Motor neuron (in vitro differentiated cells): Measurements from ENCODE around the gene UCN2. TPM values are rescaled to one million over a fixed set of nuclear protein-coding genes. Genes with fewer than 3 reads are reported as not detected.
A peak's percentile ranks its signal among the peaks of the same experiment; 100 is the strongest.

ENCODE experiments used
- ATAC-seq, 8 experiments: fragments of 200-7000 bp; cut with Tn5 transposase; replicated peaks in 6 of 8; 2 replicates each; pipeline ENCODE4 v1.8.0; 2021; ENCODE audit warnings: mild to moderate bottlenecking in 8 of 8, moderate library complexity in 8 of 8
- H3K27ac ChIP-seq, 2 donors: fragments of 250-450 bp; sonication (Bioruptor Pico); 2 replicates each; pipeline ENCODE4 v1.9.0; 2021; ENCODE audit warnings: antibody characterized with exemption in 2 of 2, mild to moderate bottlenecking in 2 of 2, moderate library complexity in 1 of 2
- H3K4me1 ChIP-seq, 2 donors: fragments of 250-450 bp; sonication (Bioruptor Pico); replicated peaks in 1 of 2; 2 replicates each; pipeline ENCODE4 v1.6.1; 2021; ENCODE audit warnings: antibody characterized with exemption in 2 of 2, mild to moderate bottlenecking in 2 of 2, moderate library complexity in 1 of 2
- H3K4me3 ChIP-seq, 5 donors: fragments of 250-450 bp; sonication (Bioruptor Pico); 2 replicates each; pipeline ENCODE4 v1.9.0; 2021; ENCODE audit warnings: antibody characterized with exemption in 5 of 5, mild to moderate bottlenecking in 5 of 5, moderate library complexity in 4 of 5
- WGBS, 10 experiments: fragments of 450-650 bp; shearing (Covaris generic); methylation state at CpG; one replicate each; pipeline ENCODE4 v1.0.0; 2022; 5-methylcytosine and 5-hydroxymethylcytosine counted together
- in situ Hi-C, 9 experiments: fragments of 400-800 bp; cut with MboI; loops; one replicate each; pipeline ENCODE4 v1.15.0; 2021; ENCODE audit warnings: low sequenced_read_pairs in 9 of 9, low pct_unique_long_range_greater_than_20kb in 2 of 9; ENCODE audit not compliant: unreplicated experiment in 9 of 9
- total RNA-seq, 8 experiments: library from RNA; unstranded; fragments of 300-600 nt; gene quantifications; 2 replicates each; pipeline versions ENCODE4 v1.2.3 to v1.2.4, GENCODE V29; 2022

Gene UCN2
- total RNA-seq, 8 experiments from 2014 or later = 0.11 to 0.66 (median 0.41) TPM

DNA sequence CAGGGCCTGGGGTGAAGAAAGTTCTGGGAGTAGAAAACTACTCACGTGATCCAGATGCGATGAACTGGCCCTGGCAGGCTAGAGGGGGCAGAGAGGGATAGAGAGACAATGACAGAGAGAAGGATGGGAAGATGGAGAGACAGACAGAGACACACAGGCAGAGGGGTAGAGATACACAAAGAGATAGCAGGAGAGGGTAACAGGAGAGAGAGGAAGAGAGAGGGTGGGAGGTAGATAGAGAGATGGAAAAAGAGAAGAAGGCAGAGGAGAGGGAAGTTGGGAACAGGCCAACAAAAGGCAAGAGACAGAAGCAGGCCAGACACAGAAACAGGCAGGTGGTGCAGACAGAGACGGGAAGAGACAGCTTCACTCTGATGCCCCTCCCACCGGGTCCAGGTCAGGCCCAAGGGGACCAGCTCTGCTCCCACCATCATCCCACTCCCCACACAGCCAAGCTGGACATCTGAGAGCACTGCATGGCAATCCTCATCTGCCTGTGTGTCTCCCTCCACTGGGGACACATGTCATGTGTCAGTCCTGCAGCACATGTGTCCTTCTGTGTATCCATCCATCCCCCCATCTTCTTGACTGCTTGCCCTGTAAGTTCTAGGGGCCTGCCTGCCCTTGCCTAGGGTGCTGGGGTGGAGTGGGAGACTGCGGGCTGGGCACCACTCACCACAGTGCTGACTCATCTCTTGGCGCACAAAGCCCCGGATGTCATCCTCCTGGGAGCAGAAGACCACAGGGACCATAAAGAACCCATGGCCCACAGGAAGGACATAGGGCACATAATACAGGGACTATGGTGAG lies 2.2 kb upstream of the UCN2 start:
- Histone ChIP-seq H3K4me3 (no peak overlapping the region), H3K4me1 (peaks cover 20 to 21% of the 10 kb centered on the region in 2 donors), H3K27ac (no peak overlapping the region)
- in situ Hi-C loops = no loop called here
- peak in 3 of 8 experiments; percentile 9 to 55 (median 40) for ATAC-seq
- WGBS, 10 experiments = 14 to 77% (median 51%) methylated on average over 2 to 4 of the region's 7 CpGs; no CpG with 5 or more reads in 2 of the 10 experiments

- in situ Hi-C loops = no loop called here
- WGBS, 10 experiments = 71 to 96% methylated on average over 4 of the region's 11 CpGs; no CpG with 5 or more reads in 8 of the 10 experiments
- H3K4me1 ChIP-seq = peaks cover 26 to 28% of the 10 kb centered on the region in 2 donors
These were observed 1.6 kb upstream of the UCN2 start for GRCh38 chr3:48565186-48565585.

GRCh38 chr3:48564667-48565066 lies 1.1 kb upstream of the UCN2 start:
- peaks cover 31 to 32% of the 10 kb centered on the region in 2 donors for H3K4me1 ChIP-seq
- in situ Hi-C loops = no loop called here
- H3K27ac ChIP-seq = no peak overlapping the region
- ATAC-seq = no peak
- no peak overlapping the region for H3K4me3 ChIP-seq
- 80 to 100% methylated on average over 1 of the region's 11 CpGs; no CpG with 5 or more reads in 8 of the 10 experiments for WGBS, 10 experiments

More at GRCh38 chr3:48565186-48565585, 1.6 kb upstream of the UCN2 start:
- Histone ChIP-seq H3K4me3 (no peak overlapping the region), H3K27ac (no peak overlapping the region)
- ATAC-seq = no peak

DNA sequence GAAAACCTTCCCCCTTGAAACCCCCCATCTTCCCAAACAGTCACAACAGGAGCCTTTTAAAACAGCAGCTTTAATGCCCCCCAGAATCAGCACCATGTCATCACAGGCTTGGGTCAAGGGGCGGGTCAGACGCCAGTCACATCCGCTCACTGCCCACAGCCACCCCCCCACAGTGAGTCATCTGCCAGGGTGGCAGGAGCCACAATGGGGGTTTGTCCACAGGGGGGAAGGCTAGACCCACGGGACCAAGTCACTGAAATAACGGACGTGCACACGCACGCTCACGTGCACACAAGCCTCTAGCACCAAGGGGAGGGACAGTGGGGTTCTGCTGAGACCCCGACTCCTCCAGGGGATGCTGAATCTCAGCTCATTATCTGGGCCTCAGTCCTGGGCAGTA lies 441 bp upstream of the UCN2 start:
- peak in 1 of 8 experiments; percentile 5 for ATAC-seq

DNA sequence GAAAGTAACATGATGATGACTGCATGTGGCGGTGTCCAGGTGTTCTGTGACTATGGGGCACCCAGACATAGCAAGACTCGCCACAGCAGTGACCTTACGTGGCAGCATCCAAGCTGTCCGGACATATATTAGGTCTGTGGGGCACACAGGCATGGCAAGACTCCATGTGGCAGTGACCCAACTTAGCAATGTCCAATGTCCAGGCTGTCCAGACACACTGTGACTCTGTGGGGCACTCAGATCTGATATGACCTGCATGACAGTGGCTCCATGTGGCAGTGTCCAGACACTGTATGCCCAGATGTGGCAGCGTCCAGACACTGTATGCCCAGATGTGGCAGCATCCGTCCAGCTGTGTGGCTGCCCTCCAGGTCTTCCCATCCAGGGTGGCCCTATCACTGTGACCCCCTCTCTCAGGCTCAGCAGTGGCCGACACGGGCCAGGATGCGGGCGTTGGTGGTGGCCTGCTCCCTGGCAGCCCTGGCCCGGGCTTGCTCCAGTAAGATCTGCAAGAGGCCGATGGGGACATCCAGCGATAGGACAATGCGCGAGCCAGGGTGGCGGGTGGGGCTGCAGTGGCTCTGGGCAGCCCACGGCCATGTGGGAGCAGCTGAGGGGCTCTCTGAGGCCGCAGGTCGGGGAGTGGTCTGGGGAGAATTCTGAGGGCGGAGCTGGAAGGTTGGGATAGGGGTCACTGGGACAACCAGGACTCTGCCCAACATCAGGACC lies 1.1 kb downstream of the UCN2 start:
- Histone ChIP-seq H3K27ac (peak overlapping the region in 1 of 2 donors; percentile 28), H3K4me1 (peaks cover 42 to 51% of the 10 kb centered on the region in 2 donors), H3K4me3 (no peak overlapping the region)
- in situ Hi-C loops = no loop called here
- ATAC-seq = no peak
- 70 to 92% methylated on average over 2 of the region's 20 CpGs; no CpG with 5 or more reads in 8 of the 10 experiments for WGBS, 10 experiments

More for the DNA sequence above, 441 bp upstream of the UCN2 start:
- Histone ChIP-seq H3K27ac (peak overlapping the region in 1 of 2 donors; percentile 28), H3K4me3 (no peak overlapping the region), H3K4me1 (peaks cover 32 to 38% of the 10 kb centered on the region in 2 donors)
- in situ Hi-C loops = no loop called here
- WGBS, 10 experiments = 20 to 85% methylated on average over 1 to 5 of the region's 10 CpGs; no CpG with 5 or more reads in 8 of the 10 experiments

DNA sequence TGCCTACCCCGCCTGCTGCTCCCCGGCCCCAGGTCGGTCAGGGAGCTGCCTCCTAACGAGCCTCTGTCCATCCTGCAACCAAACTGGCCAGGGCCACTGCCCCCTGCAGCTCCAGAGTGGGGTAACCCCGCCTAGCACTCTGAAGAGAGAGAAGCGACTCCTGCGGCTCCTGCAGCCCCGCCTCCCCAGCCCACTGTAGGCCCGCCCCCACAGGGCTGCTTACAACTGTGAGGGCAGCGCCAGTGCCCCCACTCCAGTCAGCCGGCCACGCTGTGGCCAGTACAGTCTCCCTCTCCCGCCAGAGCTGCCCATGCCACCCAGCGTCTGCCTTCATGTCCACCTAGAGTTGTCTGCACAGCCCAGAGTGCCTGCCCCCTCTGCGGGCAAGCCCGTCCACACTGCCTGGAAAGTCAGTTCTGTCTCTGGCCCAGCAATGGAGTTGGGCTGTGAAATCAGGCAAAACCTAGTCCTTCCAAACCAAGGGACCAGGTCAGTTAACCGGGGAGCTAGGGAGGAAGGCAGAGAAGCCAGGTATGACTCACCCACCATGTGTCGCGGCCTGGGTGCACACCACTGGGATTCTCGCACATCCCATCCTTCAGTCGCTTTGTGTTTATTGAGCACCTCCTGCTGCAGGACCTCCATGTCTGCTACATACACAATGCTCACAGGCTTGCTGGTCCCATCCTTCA lies 2.4 kb downstream of the UCN2 start:
- in situ Hi-C loops = no loop called here
- Histone ChIP-seq H3K27ac (peak overlapping the region in 1 of 2 donors; percentile 53), H3K4me3 (peak overlapping the region in 1 of 5 donors; percentile 3), H3K4me1 (peaks cover 43 to 53% of the 10 kb centered on the region in 2 donors)
- ATAC-seq = peak; percentile 9 to 54 (median 42)
- 27 to 83% (median 73%) methylated on average over 2 to 8 of the region's 21 CpGs; no CpG with 5 or more reads in 6 of the 10 experiments for WGBS, 10 experiments

DNA sequence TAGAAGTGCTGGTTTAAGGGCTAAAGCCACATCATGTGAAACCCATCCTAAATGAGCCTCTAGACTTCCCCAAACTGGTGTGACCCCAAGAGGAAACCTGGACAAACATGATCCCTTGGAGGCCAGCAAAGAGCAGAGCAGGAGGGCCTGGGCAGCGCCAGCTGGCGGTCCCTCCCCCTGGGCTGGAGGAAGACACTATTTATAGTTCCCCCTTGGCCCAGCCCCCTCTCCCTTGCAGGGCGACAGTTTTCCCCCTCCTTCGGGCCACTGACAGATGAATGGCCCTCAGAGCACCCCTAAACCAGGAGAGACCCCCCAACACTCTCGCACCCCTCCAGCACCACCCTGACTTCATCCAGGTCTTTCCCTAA lies 2.9 kb downstream of the UCN2 start:
- peak in 4 of 8 experiments; percentile 9 to 36 (median 20) for ATAC-seq
- peak overlapping the region in 1 of 5 donors; percentile 3 for H3K4me3 ChIP-seq
- WGBS, 10 experiments = 20% methylated on average over 1 of the region's 5 CpGs; no CpG with 5 or more reads in 9 of the 10 experiments
- peak overlapping the region; percentile 16 to 66 for H3K27ac ChIP-seq
- H3K4me1 ChIP-seq = peaks cover 43 to 58% of the 10 kb centered on the region in 2 donors
- in situ Hi-C loops = no loop called here

DNA sequence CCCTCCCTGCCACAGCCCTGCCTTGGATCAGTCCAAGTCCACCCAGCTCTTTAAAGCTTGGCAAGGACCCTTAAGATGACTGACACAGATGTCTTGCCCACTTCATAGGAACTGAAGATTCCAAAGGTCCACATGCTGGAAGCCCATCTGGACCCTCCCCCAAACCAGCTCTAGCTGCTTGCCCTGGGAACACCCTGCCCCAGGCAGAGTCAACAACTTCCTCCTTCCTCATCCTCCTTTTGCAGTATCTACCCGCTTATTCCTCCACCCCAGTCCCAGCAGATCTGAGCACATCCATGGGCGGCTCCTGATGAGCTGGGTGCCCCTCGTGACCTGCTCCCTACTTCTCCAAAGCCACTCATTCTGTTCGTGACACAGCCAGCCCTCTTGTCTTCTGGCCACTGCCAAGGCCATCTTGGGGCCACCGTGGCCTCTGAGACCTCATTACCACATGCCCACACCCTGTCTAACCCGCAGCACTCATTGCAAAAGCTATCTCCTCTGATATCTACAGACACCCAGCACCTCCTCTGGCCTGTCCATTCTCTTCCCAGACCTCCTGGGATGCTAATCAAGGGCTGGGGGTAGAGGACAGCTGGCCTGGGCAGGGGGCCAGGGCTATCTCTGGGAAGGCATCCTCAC lies 5.0 kb downstream of the UCN2 start:
- peaks cover 50 to 69% of the 10 kb centered on the region in 2 donors for H3K4me1 ChIP-seq
- no peak for ATAC-seq
- no peak overlapping the region for H3K4me3 ChIP-seq
- H3K27ac ChIP-seq = peak overlapping the region in 1 of 2 donors; percentile 11
- 33 to 100% (median 68%) methylated on average over 1 to 5 of the region's 6 CpGs; no CpG with 5 or more reads in 3 of the 10 experiments for WGBS, 10 experiments
- in situ Hi-C loops = no loop called here

GRCh38 chr3:48556796-48557626 lies 6.6 kb downstream of the UCN2 start, which contains the start of gene PFKFB4:
TSS of gene PFKFB4 (minus strand) at chr3:48556803. CDS start at chr3:48556777, 26 bp downstream.
- in situ Hi-C loops = no loop called here
- Histone ChIP-seq H3K27ac (peak within 1 kb of the TSS; percentile 13 to 63), H3K4me3 (peak within 1 kb of the TSS; percentile 43 to 55 (median 52)), H3K4me1 (peaks cover 39 to 58% of the 10 kb centered on the region in 2 donors)
- ATAC-seq = peak; percentile 68 to 89 (median 83)
- WGBS, 10 experiments = 0 to 21% (median 5%) methylated on average over 2 to 14 of the region's 53 CpGs; no CpG with 5 or more reads in 4 of the 10 experiments

GRCh38 chr3:48555949-48556795 lies 7.4 kb downstream of the UCN2 start:
- ATAC-seq = no peak
- 57 to 100% (median 89%) methylated on average over 1 to 3 of the region's 29 CpGs; no CpG with 5 or more reads in 4 of the 10 experiments for WGBS, 10 experiments
- Histone ChIP-seq H3K27ac (peak overlapping the region in 1 of 2 donors; percentile 47), H3K4me1 (peaks cover 38 to 56% of the 10 kb centered on the region in 2 donors), H3K4me3 (peak overlapping the region; percentile 43 to 55 (median 52))
- in situ Hi-C loops = no loop called here
